Measurements from ENCODE around the gene OXER1.

- TF ChIP-seq CTCF (conservative IDR thresholded peaks at IDR 0.05) (no peak), ZFX (IDR thresholded peaks at IDR 0.05) (no peak)
Measured at GRCh38 chr2:42775810-42776209, 11.9 kb upstream of the OXER1 start.

All from C4-2B (cell line).